Measurements from ENCODE around the gene NEURL1B.

Gene NEURL1B

GRCh38 chr5:172608773-172609172 lies 32.3 kb upstream of the NEURL1B start:
- no peak for DNase-seq (ENCODE audit: low spot score)

- DNase-seq (ENCODE audit: low spot score) = no peak
Measured at GRCh38 chr5:172610643-172611042, 30.4 kb upstream of the NEURL1B start.

GRCh38 chr5:172611913-172612312 lies 29.1 kb upstream of the NEURL1B start:
- no peak for DNase-seq (ENCODE audit: low spot score)

- DNase-seq (ENCODE audit: low spot score) = no peak
Measured at GRCh38 chr5:172612771-172613170, 28.3 kb upstream of the NEURL1B start.

- DNase-seq (ENCODE audit: low spot score) = no peak
Measured at GRCh38 chr5:172616136-172616535, 24.9 kb upstream of the NEURL1B start.

GRCh38 chr5:172616730-172617129 lies 24.3 kb upstream of the NEURL1B start:
- DNase-seq (ENCODE audit: low spot score) = no peak

GRCh38 chr5:172617817-172618216 lies 23.2 kb upstream of the NEURL1B start:
- no peak for DNase-seq (ENCODE audit: low spot score)

- DNase-seq (ENCODE audit: low spot score) = no peak
Measured at GRCh38 chr5:172618574-172619365, 22.3 kb upstream of the NEURL1B start.

GRCh38 chr5:172620506-172620905 lies 20.6 kb upstream of the NEURL1B start:
- no peak for DNase-seq (ENCODE audit: low spot score)

GRCh38 chr5:172622091-172623046 lies 18.7 kb upstream of the NEURL1B start:
- no peak for DNase-seq (ENCODE audit: low spot score)

- no peak for DNase-seq (ENCODE audit: low spot score)
Measured at GRCh38 chr5:172623313-172623980, 17.6 kb upstream of the NEURL1B start.

GRCh38 chr5:172624083-172624995 lies 16.7 kb upstream of the NEURL1B start:
- DNase-seq (ENCODE audit: low spot score) = no peak

GRCh38 chr5:172624996-172625964 lies 15.8 kb upstream of the NEURL1B start:
- no peak for DNase-seq (ENCODE audit: low spot score)

GRCh38 chr5:172626031-172626581 lies 15.0 kb upstream of the NEURL1B start:
- DNase-seq (ENCODE audit: low spot score) = no peak

- DNase-seq (ENCODE audit: low spot score) = no peak
Measured at GRCh38 chr5:172630082-172630481, 11.0 kb upstream of the NEURL1B start.

GRCh38 chr5:172630482-172630881 lies 10.6 kb upstream of the NEURL1B start:
- DNase-seq (ENCODE audit: low spot score) = no peak

- no peak for DNase-seq (ENCODE audit: low spot score)
Measured at GRCh38 chr5:172630986-172631385, 10.1 kb upstream of the NEURL1B start.

GRCh38 chr5:172632346-172633092 lies 8.5 kb upstream of the NEURL1B start:
- no peak for DNase-seq (ENCODE audit: low spot score)

- DNase-seq (ENCODE audit: low spot score) = no peak
Measured at GRCh38 chr5:172633403-172633970, 7.6 kb upstream of the NEURL1B start.
